Embryonic facial prominence (tissue), 1 donor: ENCODE data around the gene RSPO4.

Source experiments
- DNase-seq: peaks from one replicate; pipeline ENCODE4 v3.0.0-alpha.2; 2016; ENCODE audit errors: extremely low spot score

RSPO4 gene

DNA sequence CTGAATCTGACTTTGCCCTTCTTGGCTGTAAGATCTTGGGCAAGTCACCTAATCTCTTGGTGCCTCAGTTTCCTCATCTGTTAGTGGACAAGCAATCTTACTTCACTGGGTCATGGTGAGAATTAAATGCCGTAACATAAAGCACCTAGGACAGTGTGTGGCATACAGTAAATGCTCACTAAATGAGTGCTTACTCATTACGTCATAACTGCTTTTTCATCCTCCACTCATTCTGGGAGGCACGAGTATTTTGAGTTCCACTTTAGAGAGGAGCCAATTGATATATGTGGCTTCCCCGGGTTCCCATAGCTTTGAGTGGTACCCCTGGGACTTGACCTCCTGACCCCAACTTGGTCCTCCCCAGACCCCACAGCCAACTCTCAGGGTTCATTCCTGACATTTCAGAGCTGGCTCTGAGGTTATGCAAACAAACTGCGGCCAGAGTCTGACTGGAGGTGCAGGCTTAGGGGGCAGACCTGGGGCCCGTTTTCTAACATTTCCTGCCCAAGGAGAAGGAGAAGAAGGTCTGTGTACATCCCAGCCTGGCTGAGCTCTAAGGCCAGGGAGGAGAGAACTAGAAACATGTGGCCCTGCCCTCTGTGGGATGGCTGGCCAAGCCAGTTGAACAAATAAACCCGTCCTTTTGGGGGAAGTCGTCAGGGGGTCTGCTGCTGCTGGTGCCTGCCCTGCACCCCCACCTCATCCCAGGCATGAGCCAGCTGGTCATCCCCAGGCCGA, 91.8 kb downstream of the RSPO4 start:
- DNase-seq: no peak

DNA sequence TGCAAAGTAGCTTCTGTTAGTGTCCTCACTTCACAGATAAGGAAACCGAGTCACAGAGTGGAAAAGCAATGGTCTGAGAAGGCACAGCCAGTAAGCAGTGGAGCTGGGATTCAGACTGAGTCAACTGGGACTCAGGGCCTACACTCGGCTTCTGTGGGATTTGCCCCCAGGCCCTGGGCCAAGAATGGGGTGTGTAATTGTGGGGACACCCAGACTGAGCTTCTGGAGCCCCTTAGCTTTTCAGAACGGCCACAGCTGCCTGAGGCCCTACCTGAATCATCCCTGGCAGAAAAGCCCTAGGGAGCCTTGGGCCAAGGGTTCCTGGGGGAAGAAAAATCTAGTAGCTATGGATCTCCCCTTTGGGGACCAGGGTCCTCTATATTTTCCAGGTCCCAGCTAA, 92.5 kb downstream of the RSPO4 start:
- DNase-seq: no peak
